ENCODE results near the gene PPFIBP1.
"Not testable (repeated sequence)": the region's sequence is repeated elsewhere in the genome, so short reads cannot be mapped to it uniquely, and the experiment has no call there.

Gene PPFIBP1

DNA sequence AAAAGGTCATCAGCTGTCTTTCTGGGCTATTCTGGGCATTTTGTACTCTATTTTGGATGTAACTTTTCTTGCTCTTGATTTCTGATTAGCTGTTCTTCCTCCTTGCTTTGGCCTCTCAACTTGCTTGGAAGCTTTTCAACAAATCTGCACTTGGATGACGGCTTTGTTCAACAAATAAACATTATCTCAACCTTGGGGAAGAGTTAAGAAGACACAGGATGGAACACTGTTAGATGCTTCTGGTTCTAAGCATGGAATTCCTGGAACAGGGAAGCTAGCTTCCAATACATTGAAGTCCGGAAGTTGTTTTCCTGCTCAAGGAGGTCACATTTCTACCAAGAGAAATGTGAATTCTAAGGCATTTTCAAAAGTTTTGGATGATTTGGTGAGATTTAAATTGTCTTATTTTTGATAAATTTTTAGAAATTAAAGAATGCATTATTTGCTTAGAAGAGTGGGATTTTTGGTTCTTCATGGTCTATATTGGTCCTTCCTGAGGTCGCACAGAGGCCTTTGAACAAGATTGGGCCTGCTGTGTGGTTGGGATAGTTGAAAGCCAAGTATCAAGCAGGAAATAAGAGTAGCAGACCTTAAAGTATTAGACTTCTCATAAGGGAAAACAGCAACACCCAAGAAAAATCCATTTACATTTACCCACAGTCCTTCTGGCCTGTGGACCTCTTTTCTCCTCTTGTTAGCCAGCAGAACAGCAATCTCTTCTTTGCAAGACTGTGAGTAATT is 59.2 kb downstream of the PPFIBP1 start:
- in situ Hi-C loops (cut with HindIII; ENCODE audit: low sequenced_read_pairs) = no loop called here

- in situ Hi-C loops (cut with HindIII; ENCODE audit: low sequenced_read_pairs) = no loop called here
These were observed 60.0 kb downstream of the PPFIBP1 start for GRCh38 chr12:27583981-27584380.

DNA sequence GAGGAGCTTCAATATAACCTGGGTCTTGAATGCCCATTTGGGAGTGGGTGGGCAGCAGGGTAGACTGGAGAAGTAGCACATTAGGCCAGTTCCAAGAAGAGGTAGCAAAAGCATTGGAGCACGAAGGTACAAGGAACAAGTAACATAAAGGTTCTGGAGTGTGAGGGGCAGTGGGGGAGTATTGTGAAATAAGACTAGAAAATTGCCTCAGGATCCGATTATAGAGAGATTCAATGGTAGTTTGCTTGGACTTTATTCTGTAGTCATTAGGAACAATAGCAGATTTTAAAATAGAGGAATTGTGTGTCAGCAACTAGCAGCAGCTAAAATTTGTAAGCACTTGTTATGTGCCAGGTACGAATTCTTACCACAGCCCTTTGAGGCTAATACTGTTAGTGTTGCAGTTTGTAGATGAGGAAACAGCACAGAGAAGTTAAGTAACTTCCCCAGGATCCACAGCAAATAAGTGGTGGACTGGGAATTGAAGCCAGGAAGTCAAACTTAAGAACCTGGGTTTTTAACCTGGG is 61.8 kb downstream of the PPFIBP1 start:
- in situ Hi-C loops (cut with HindIII; ENCODE audit: low sequenced_read_pairs) = no loop called here

- in situ Hi-C loops (cut with HindIII; ENCODE audit: low sequenced_read_pairs) = not testable (repeated sequence)
These were observed 64.2 kb downstream of the PPFIBP1 start for GRCh38 chr12:27588075-27588730.

DNA sequence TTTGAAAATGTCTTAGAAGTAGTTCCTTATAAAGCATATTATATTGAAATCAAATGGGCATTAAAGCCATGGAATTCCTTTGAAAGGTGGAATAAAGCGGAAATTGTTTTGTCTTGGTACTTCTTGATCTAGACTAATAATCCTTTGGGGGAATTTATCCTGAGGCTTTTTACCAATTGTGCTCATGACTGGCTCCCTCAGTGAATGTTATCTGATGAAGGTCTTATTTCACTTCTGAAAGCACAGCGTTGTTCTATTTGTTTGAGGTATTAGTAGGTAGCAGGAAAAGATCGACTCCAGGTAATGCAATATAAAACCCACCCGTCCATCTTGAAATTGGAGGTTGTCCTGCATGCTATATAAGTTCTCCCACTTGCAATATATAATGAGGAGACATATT is 64.8 kb downstream of the PPFIBP1 start:
- in situ Hi-C loops (cut with HindIII; ENCODE audit: low sequenced_read_pairs) = no loop called here

DNA sequence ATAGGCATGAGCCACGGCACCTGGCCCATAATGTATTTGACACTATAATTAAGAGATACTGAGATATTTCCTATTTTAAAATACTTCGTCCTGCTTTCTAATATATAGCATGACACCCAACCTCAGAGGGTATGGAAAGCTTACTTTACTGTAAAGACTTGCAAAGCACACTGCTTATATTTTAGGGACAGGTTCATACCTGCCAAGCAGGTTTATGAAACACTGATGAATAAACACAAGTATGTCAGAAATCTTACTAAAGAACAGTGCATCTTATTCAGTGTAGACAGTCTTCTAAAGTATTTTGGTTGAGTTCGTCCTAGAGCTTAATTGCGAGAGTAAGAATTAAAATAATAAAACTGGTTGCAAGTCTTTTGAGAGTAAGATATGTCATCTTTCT is 65.4 kb downstream of the PPFIBP1 start:
- in situ Hi-C loops (cut with HindIII; ENCODE audit: low sequenced_read_pairs) = no loop called here

DNA sequence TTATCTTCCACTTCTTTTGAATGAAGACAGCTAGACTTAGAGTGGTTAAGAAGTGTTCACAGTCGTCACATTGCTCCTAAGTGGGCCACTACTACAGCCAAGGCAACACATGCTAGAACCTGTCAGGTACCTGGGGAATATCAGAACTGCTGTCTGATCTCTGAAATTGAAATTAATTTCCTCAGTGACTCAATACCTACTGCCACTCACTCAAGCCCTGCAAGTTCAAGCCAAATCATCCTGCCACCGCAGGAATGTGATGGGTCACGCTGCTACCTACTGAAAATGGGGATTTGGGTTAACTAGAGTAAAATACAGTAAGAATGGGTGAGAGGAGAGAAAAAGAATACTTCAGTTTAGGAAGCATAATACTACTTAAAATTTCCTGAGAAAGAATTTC is 67.7 kb downstream of the PPFIBP1 start:
- in situ Hi-C loops (cut with HindIII; ENCODE audit: low sequenced_read_pairs) = not testable (repeated sequence)

- in situ Hi-C loops (cut with HindIII; ENCODE audit: low sequenced_read_pairs) = no loop called here
These were observed 68.5 kb downstream of the PPFIBP1 start for GRCh38 chr12:27592548-27592947.

- in situ Hi-C loops (cut with HindIII; ENCODE audit: low sequenced_read_pairs) = no loop called here
These were observed 69.3 kb downstream of the PPFIBP1 start for GRCh38 chr12:27593266-27593665.

- in situ Hi-C loops (cut with HindIII; ENCODE audit: low sequenced_read_pairs) = no loop called here
These were observed 71.2 kb downstream of the PPFIBP1 start for GRCh38 chr12:27595231-27595642.

- in situ Hi-C loops (cut with HindIII; ENCODE audit: low sequenced_read_pairs) = not testable (repeated sequence)
These were observed 74.9 kb downstream of the PPFIBP1 start for GRCh38 chr12:27598866-27599265.

- in situ Hi-C loops (cut with HindIII; ENCODE audit: low sequenced_read_pairs) = not testable (repeated sequence)
These were observed 77.2 kb downstream of the PPFIBP1 start for GRCh38 chr12:27601056-27601828.

DNA sequence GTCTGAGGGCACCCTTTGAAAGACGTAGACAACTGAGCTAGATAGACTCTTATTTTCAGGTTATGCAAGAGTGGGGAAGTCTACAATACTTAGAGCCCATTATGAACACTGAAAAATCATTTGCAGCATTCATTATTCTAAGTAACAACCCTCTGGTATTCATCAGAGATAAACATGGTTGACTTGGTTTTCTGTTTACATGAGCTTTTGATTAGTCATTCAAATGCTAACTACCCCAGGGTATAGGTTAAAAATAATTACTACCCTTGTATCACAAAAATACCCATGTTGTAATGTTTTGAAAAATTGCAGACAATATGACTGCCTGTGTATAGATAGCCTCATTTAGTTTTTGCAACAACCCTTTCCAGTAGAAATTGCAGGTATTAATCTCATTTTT is 78.5 kb downstream of the PPFIBP1 start:
- in situ Hi-C loops (cut with HindIII; ENCODE audit: low sequenced_read_pairs) = no loop called here

DNA sequence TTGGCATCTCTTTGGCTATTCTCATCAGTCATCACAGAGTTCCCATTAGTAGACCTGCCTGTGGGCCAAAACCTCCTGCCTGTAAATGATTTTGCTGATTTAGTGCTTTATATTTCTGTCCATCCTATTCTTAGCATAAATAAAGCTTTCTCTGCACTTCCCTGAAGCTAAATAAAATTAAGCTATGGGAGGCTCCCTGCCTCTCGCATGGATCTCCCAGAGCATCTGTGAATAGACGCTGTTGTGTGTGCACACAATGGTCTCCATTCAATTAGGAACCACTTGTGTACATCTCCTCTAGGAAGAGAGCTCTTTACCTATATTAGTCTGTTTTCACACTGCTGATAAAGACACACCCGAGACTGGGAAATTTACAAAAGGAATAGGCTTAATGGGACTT is 80.4 kb downstream of the PPFIBP1 start:
- in situ Hi-C loops (cut with HindIII; ENCODE audit: low sequenced_read_pairs) = no loop called here

GRCh38 chr12:27606986-27607385 is 83.0 kb downstream of the PPFIBP1 start:
- in situ Hi-C loops (cut with HindIII; ENCODE audit: low sequenced_read_pairs) = no loop called here

DNA sequence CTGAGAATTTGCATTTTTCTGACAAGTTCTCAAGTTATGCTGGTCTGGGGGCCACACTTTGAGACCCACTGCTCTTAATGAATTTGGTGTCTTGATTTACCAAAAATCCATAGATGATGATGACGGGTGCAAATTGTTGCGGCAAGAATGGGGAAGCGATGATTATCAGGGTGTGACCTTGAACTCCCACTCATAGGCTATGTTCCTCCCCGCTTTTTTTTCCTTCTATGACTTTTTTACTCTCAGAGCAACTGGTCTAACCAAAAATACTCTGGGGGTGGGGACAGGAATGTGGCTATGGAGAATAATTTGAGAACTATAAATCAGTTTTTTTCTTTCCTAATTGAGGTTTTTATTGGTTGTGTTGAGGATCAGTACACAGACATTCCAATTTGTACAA is 83.6 kb downstream of the PPFIBP1 start:
- in situ Hi-C loops (cut with HindIII; ENCODE audit: low sequenced_read_pairs) = no loop called here

GRCh38 chr12:27608890-27609289 is 84.9 kb downstream of the PPFIBP1 start:
- in situ Hi-C loops (cut with HindIII; ENCODE audit: low sequenced_read_pairs) = no loop called here

- in situ Hi-C loops (cut with HindIII; ENCODE audit: low sequenced_read_pairs) = no loop called here
These were observed 86.4 kb downstream of the PPFIBP1 start for GRCh38 chr12:27610374-27610773.

DNA sequence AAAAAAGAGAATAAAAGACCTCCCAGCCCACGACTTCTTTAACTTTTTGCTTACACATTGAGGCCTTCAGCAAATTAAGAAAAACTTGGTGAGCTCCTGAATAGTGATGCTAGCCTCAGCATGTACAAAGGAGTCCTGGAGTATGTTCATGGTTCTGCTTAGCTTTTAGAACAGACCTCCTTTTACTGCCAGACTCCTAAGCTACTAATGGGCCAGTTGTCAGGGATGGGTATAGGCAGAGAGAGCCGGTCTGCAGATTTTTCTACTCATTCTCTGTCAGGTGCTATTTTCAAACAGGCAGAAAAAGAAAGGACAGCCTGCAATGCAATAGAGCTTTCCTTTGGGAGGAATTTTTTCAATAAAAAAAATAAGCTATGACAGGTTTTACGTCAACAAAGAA is 90.4 kb downstream of the PPFIBP1 start:
- in situ Hi-C loops (cut with HindIII; ENCODE audit: low sequenced_read_pairs) = no loop called here

GRCh38 chr12:27614866-27615265 is 90.9 kb downstream of the PPFIBP1 start:
- in situ Hi-C loops (cut with HindIII; ENCODE audit: low sequenced_read_pairs) = no loop called here

DNA sequence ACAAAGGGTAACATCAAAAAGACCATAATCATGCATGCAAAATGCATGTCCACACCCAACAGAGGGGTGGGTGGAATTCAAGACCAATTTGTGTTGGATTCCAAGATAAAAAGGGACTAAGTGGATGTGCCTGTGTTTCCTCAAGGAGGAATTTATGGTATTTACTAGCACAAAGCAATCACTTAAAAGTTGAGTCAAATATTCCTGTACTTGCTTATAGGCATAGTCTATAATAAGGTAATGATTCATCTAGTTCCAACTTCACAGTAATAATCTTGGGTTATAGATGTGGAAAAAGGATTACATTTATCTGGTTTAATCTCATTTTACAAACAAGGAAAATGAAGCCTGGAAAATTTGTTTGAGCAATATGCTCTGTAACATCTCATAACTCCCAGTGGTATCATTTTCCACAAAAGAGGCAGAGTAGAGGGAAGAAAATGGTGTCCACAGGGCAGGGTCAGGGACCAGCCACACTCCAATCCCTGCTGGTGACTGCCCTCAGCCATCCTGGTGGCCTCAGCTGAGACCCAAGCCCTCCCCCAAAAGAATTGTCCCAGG is 91.4 kb downstream of the PPFIBP1 start:
- in situ Hi-C loops (cut with HindIII; ENCODE audit: low sequenced_read_pairs) = no loop called here

Data from endothelial cell of hepatic sinusoid (primary cell).